Trophoblast cell (in vitro differentiated cells and primary cell): ENCODE measurements around the gene F5.

Experiments
- DNase-seq, 2 donors: peaks; one replicate each; pipeline ENCODE4 v3.0.0-alpha.2; 2016
- H2AFZ ChIP-seq: 2 replicates; pipeline ENCODE4 v1.6.1; 2013; ENCODE audit warnings: low read length, moderate library complexity, mild to moderate bottlenecking; ENCODE audit not compliant: insufficient read depth, poor library complexity
- H2AK5ac ChIP-seq: 2 replicates; pipeline ENCODE4 v1.6.1; 2013; ENCODE audit warnings: mild to moderate bottlenecking, low read length
- H2BK120ac ChIP-seq: 2 replicates; pipeline ENCODE4 v1.6.1; 2013; ENCODE audit warnings: low read length, mild to moderate bottlenecking, moderate library complexity; ENCODE audit not compliant: insufficient read depth, poor library complexity
- H2BK12ac ChIP-seq: 2 replicates; pipeline ENCODE4 v1.6.1; 2013; ENCODE audit warnings: mild to moderate bottlenecking, low read length, moderate library complexity
- H2BK5ac ChIP-seq: 2 replicates; pipeline ENCODE4 v1.6.1; 2013; ENCODE audit warnings: low read length, low read depth, moderate library complexity, mild to moderate bottlenecking; ENCODE audit not compliant: poor library complexity
- H3K14ac ChIP-seq: 2 replicates; pipeline ENCODE4 v1.6.1; 2013; ENCODE audit warnings: mild to moderate bottlenecking, low read length
- H3K18ac ChIP-seq: 2 replicates; pipeline ENCODE4 v1.6.1; 2013; ENCODE audit warnings: mild to moderate bottlenecking, low read length
- H3K23ac ChIP-seq: 2 replicates; pipeline ENCODE4 v1.6.1; 2013; ENCODE audit warnings: low read length
- H3K27ac ChIP-seq: 2 replicates; pipeline ENCODE4 v1.5.1; 2013; ENCODE audit warnings: low read depth, mild to moderate bottlenecking, inconsistent platforms, low read length, moderate library complexity
- H3K27me3 ChIP-seq: 2 replicates; pipeline ENCODE4 v1.6.1; 2013; ENCODE audit warnings: inconsistent platforms, mild to moderate bottlenecking, low read length, moderate library complexity; ENCODE audit not compliant: insufficient read depth
- H3K36me3 ChIP-seq, 2 experiments: 1 replicate in 1 of 2; 2 replicates in 1 of 2; pipeline ENCODE4 v1.6.1; 2013; ENCODE audit warnings: low read length in 2 of 2, mild to moderate bottlenecking in 2 of 2, moderate library complexity in 1 of 2; ENCODE audit not compliant: insufficient read depth in 2 of 2, control insufficient read depth in 1 of 2
- H3K4ac ChIP-seq: 2 replicates; pipeline ENCODE4 v1.6.1; 2013; ENCODE audit warnings: low read depth, mild to moderate bottlenecking, low read length, moderate library complexity
- H3K4me1 ChIP-seq, 2 experiments: 1 replicate in 1 of 2; 2 replicates in 1 of 2; pipeline ENCODE4 v1.6.1; 2013; ENCODE audit warnings: low read length in 2 of 2, mild to moderate bottlenecking in 2 of 2, moderate library complexity in 1 of 2; ENCODE audit not compliant: insufficient read depth in 2 of 2, control insufficient read depth in 1 of 2
- H3K4me2 ChIP-seq: 2 replicates; pipeline ENCODE4 v1.6.1; 2013; ENCODE audit warnings: inconsistent platforms, mild to moderate bottlenecking, low read length, moderate library complexity
- H3K4me3 ChIP-seq: 2 replicates; pipeline ENCODE4 v1.5.1; 2013; ENCODE audit warnings: mild to moderate bottlenecking, low read depth, low read length, inconsistent platforms
- H3K79me1 ChIP-seq: one replicate; pipeline ENCODE4 v1.6.1; 2013; ENCODE audit warnings: low read length
- H3K79me2 ChIP-seq: 2 replicates; pipeline ENCODE4 v1.6.1; 2013; ENCODE audit warnings: low read length, mild to moderate bottlenecking; ENCODE audit not compliant: control insufficient read depth, insufficient read depth, poor library complexity
- H3K9ac ChIP-seq: 2 replicates; pipeline ENCODE4 v1.6.1; 2013; ENCODE audit warnings: mild to moderate bottlenecking, low read length
- H3K9me3 ChIP-seq: 2 replicates; pipeline ENCODE4 v1.6.1; 2013; ENCODE audit warnings: low read depth, mild to moderate bottlenecking, control low read depth, inconsistent platforms, low read length; ENCODE audit not compliant: insufficient read depth
- H4K12ac ChIP-seq: 2 replicates; pipeline ENCODE4 v1.6.1; 2013; ENCODE audit warnings: low read depth, mild to moderate bottlenecking, low read length, moderate library complexity
- H4K8ac ChIP-seq: 2 replicates; pipeline ENCODE4 v1.6.1; 2013; ENCODE audit warnings: low read depth, mild to moderate bottlenecking, low read length, moderate library complexity
- H4K91ac ChIP-seq: one replicate; pipeline ENCODE4 v1.6.1; 2013; ENCODE audit warnings: low read depth, mild to moderate bottlenecking, low read length, moderate library complexity
- WGBS: extraction: QIAGEN DNeasy Blood & Tissue Kit; methylation state at CpG from one replicate; pipeline ENCODE4 v1.1.7; 2013; ENCODE audit warnings: missing lambda C conversion rate; ENCODE audit not compliant: insufficient read length, insufficient coverage; ENCODE audit errors: extremely low coverage; 5-methylcytosine and 5-hydroxymethylcytosine counted together

Gene F5

GRCh38 chr1:169527001-169527400, 59.3 kb downstream of the F5 start:
- H2BK120ac ChIP-seq: no peak overlapping the region
- peaks cover 6% of the 10 kb centered on the region for H3K79me1 ChIP-seq
- no peak overlapping the region for H4K12ac ChIP-seq
- DNase-seq: no peak
- H2BK12ac ChIP-seq: no peak overlapping the region
- H2AK5ac ChIP-seq: no peak overlapping the region
- H2BK5ac ChIP-seq: no peak overlapping the region
- H3K4me3 ChIP-seq: no peak overlapping the region
- no peak overlapping the region for H3K18ac ChIP-seq
- no peak overlapping the region for H3K9ac ChIP-seq
- no peaks in the 10 kb centered on the region for H3K79me2 ChIP-seq
- H3K14ac ChIP-seq: no peak overlapping the region
- H3K36me3 ChIP-seq: no peaks in the 10 kb centered on the region
- no peaks in the 10 kb centered on the region for H3K27me3 ChIP-seq
- H3K4ac ChIP-seq: no peak overlapping the region
- no peaks in the 10 kb centered on the region for H3K9me3 ChIP-seq
- H3K23ac ChIP-seq: no peak overlapping the region
- no peak overlapping the region for H4K91ac ChIP-seq
- H3K27ac ChIP-seq: no peak overlapping the region
- no peak overlapping the region for H4K8ac ChIP-seq
- no peak overlapping the region for H2AFZ ChIP-seq
- no peak overlapping the region for H3K4me2 ChIP-seq
- WGBS: no CpG with 5 or more reads among the region's 3 CpGs
- H3K4me1 ChIP-seq: peaks cover 2 to 10% of the 10 kb centered on the region in 2 experiments

- no peak overlapping the region for H2AK5ac ChIP-seq
- no peak overlapping the region for H3K4me2 ChIP-seq
- no peak overlapping the region for H3K23ac ChIP-seq
- no peak overlapping the region for H2AFZ ChIP-seq
- H3K4me1 ChIP-seq: peaks cover 2 to 10% of the 10 kb centered on the region in 2 experiments
- no peak overlapping the region for H2BK120ac ChIP-seq
- no peak overlapping the region for H2BK12ac ChIP-seq
- H3K9ac ChIP-seq: no peak overlapping the region
- no peak overlapping the region for H3K18ac ChIP-seq
- no peak overlapping the region for H2BK5ac ChIP-seq
- H3K4ac ChIP-seq: no peak overlapping the region
- H3K27me3 ChIP-seq: no peaks in the 10 kb centered on the region
- no peak overlapping the region for H3K14ac ChIP-seq
- peaks cover 6% of the 10 kb centered on the region for H3K79me1 ChIP-seq
- H3K9me3 ChIP-seq: no peaks in the 10 kb centered on the region
- no peak overlapping the region for H4K12ac ChIP-seq
- WGBS: no CpG with 5 or more reads among the region's 1 CpG
- no peaks in the 10 kb centered on the region for H3K79me2 ChIP-seq
- no peak overlapping the region for H3K27ac ChIP-seq
- DNase-seq: no peak
- no peak overlapping the region for H4K91ac ChIP-seq
- no peak overlapping the region for H4K8ac ChIP-seq
- no peaks in the 10 kb centered on the region for H3K36me3 ChIP-seq
- no peak overlapping the region for H3K4me3 ChIP-seq
Observed at GRCh38 chr1:169526120-169526832, 60.0 kb downstream of the F5 start.

- H2BK5ac ChIP-seq: no peak overlapping the region
- no peak overlapping the region for H4K8ac ChIP-seq
- H3K4me3 ChIP-seq: no peak overlapping the region
- no peak overlapping the region for H3K4ac ChIP-seq
- H3K27me3 ChIP-seq: no peaks in the 10 kb centered on the region
- no peak overlapping the region for H2BK120ac ChIP-seq
- no peak overlapping the region for H2BK12ac ChIP-seq
- H2AK5ac ChIP-seq: no peak overlapping the region
- H3K14ac ChIP-seq: no peak overlapping the region
- peaks cover 2 to 7% of the 10 kb centered on the region in 2 experiments for H3K4me1 ChIP-seq
- peak in 1 of 2 donors; percentile 78 for DNase-seq
- H3K36me3 ChIP-seq: no peaks in the 10 kb centered on the region
- no peaks in the 10 kb centered on the region for H3K79me2 ChIP-seq
- H2AFZ ChIP-seq: no peak overlapping the region
- no peak overlapping the region for H4K12ac ChIP-seq
- H3K79me1 ChIP-seq: peaks cover 8% of the 10 kb centered on the region
- H3K9ac ChIP-seq: no peak overlapping the region
- no peak overlapping the region for H3K4me2 ChIP-seq
- H3K18ac ChIP-seq: no peak overlapping the region
- no peaks in the 10 kb centered on the region for H3K9me3 ChIP-seq
- no CpG with 5 or more reads among the region's 1 CpG for WGBS
- no peak overlapping the region for H3K23ac ChIP-seq
- H3K27ac ChIP-seq: no peak overlapping the region
- H4K91ac ChIP-seq: no peak overlapping the region
Observed at GRCh38 chr1:169525391-169525790, 60.9 kb downstream of the F5 start.

- no peak overlapping the region for H3K14ac ChIP-seq
- H3K4me3 ChIP-seq: no peak overlapping the region
- H3K4me1 ChIP-seq: peaks cover 2 to 7% of the 10 kb centered on the region in 2 experiments
- H3K27me3 ChIP-seq: no peaks in the 10 kb centered on the region
- H3K4me2 ChIP-seq: no peak overlapping the region
- H4K8ac ChIP-seq: no peak overlapping the region
- no peak overlapping the region for H4K12ac ChIP-seq
- no peak overlapping the region for H3K27ac ChIP-seq
- no peak for DNase-seq
- H2BK120ac ChIP-seq: no peak overlapping the region
- no peak overlapping the region for H3K18ac ChIP-seq
- H3K9me3 ChIP-seq: no peaks in the 10 kb centered on the region
- no peak overlapping the region for H2AFZ ChIP-seq
- no peak overlapping the region for H3K4ac ChIP-seq
- no peaks in the 10 kb centered on the region for H3K79me2 ChIP-seq
- H2BK12ac ChIP-seq: no peak overlapping the region
- H3K23ac ChIP-seq: no peak overlapping the region
- no peak overlapping the region for H2BK5ac ChIP-seq
- no peak overlapping the region for H2AK5ac ChIP-seq
- H3K9ac ChIP-seq: no peak overlapping the region
- no peak overlapping the region for H4K91ac ChIP-seq
- peaks cover 7% of the 10 kb centered on the region for H3K79me1 ChIP-seq
- no peaks in the 10 kb centered on the region for H3K36me3 ChIP-seq
Observed at GRCh38 chr1:169523904-169524303, 62.4 kb downstream of the F5 start.
